H1 (cell line): ENCODE results near the gene OSBPL5. TPM values are rescaled to one million over a fixed set of nuclear protein-coding genes. Genes with fewer than 3 reads are reported as not detected.

Source experiments
- YY1 ChIP-seq: IDR thresholded peaks from 2 replicates; pipeline ENCODE4 v1.6.1; 2011; ENCODE audit warnings: low read depth, mild to moderate bottlenecking, low read length
- ZNF274 ChIP-seq: IDR thresholded peaks from 2 replicates; pipeline ENCODE4 v1.7.0; 2012; ENCODE audit warnings: low read length, borderline replicate concordance; ENCODE audit errors: extremely low read depth
- polyA plus RNA-seq, 7 experiments: library from polyadenylated mRNA; depleted of rRNA in 3 of 7; stranded (reverse) in 5 of 7; unstranded in 2 of 7; fragments of >200 nt in 5 of 7; fragments of 200-250 nt in 2 of 7; gene quantifications; 1 replicate in 5 of 7; 2 replicates in 1 of 7; 4 replicates in 1 of 7; pipeline versions ENCODE4 v1.2.1 to v1.2.3, GENCODE V29; 2011 to 2013; ENCODE audit warnings: missing spikeins in 2 of 7, mixed read lengths in 2 of 7
- total RNA-seq: library from RNA; stranded (reverse); fragmentation: NEBNext Ultra II Directional; extraction: Animal tissue kit (Norgen Biotek cat#: 25700); gene quantifications from 2 replicates; pipeline ENCODE4 v1.2.1, GENCODE V29; 2021
- TF ChIP-seq, protein P1 (sequence below): fragments of 300-600 bp; sonication (generic); IDR thresholded peaks from 2 replicates; pipeline ENCODE4 v1.7.1; 2012; ENCODE audit warnings: low read length, moderate library complexity, mild to moderate bottlenecking, inconsistent platforms; ENCODE audit not compliant: insufficient replicate concordance
- TF ChIP-seq, protein P2 (sequence below), 3 experiments: IDR thresholded peaks; 1 replicate in 2 of 3; 2 replicates in 1 of 3; pipeline versions ENCODE4 v1.5.1 to v1.6.1; 2011; ENCODE audit warnings: low read length in 3 of 3, mild to moderate bottlenecking in 3 of 3, inconsistent platforms in 2 of 3, low read depth in 1 of 3, moderate library complexity in 1 of 3; ENCODE audit not compliant: insufficient read depth in 1 of 3; ENCODE audit errors: control extremely low read depth in 1 of 3

The OSBPL5 gene
- total and polyA plus RNA-seq, 2 of the 8 experiments (the other 6 are each of a cell fraction or from before 2014, with no cell fraction given), result 3.4 to 9.9 TPM

DNA sequence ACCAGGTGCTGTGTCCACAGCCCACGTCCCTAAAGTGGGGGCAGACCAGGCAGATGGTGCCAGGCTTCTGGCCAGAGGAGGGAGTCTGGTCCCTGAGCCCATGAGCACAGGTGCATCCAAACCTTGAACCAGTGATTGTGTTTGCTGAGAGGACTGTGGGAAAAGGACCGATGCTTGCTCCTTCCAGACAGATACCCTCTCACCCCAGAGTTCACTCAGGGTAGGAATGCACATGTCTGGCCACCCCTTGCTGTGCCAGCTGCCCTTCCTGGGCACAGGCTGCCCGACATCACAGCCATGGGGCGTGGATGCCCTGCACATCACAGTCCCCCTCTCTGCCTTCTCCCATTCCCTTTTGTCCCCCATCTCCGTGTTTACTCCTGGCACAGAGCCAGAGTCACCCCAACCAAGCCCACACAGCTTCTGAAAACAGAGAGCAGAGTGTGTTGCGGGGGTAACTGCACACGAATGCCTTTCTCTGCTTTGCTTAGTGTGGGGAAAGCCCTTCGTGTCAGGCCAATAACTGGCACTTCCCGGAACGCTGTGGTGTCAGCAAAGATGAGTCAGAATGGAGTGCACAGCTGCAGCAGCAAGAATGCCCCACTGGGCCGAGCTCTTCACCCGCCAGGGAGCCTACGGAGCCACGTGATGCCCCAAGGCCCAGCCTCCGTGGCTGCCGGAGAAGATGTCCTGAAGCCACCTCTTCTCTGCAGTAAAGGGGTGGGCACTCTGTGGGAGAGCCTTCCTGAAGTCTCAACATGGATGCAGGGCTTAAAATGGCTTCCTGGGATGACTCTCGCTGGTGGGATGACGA, 115.5 kb downstream of the OSBPL5 start (continued):
- TF ChIP-seq, protein P1, sequence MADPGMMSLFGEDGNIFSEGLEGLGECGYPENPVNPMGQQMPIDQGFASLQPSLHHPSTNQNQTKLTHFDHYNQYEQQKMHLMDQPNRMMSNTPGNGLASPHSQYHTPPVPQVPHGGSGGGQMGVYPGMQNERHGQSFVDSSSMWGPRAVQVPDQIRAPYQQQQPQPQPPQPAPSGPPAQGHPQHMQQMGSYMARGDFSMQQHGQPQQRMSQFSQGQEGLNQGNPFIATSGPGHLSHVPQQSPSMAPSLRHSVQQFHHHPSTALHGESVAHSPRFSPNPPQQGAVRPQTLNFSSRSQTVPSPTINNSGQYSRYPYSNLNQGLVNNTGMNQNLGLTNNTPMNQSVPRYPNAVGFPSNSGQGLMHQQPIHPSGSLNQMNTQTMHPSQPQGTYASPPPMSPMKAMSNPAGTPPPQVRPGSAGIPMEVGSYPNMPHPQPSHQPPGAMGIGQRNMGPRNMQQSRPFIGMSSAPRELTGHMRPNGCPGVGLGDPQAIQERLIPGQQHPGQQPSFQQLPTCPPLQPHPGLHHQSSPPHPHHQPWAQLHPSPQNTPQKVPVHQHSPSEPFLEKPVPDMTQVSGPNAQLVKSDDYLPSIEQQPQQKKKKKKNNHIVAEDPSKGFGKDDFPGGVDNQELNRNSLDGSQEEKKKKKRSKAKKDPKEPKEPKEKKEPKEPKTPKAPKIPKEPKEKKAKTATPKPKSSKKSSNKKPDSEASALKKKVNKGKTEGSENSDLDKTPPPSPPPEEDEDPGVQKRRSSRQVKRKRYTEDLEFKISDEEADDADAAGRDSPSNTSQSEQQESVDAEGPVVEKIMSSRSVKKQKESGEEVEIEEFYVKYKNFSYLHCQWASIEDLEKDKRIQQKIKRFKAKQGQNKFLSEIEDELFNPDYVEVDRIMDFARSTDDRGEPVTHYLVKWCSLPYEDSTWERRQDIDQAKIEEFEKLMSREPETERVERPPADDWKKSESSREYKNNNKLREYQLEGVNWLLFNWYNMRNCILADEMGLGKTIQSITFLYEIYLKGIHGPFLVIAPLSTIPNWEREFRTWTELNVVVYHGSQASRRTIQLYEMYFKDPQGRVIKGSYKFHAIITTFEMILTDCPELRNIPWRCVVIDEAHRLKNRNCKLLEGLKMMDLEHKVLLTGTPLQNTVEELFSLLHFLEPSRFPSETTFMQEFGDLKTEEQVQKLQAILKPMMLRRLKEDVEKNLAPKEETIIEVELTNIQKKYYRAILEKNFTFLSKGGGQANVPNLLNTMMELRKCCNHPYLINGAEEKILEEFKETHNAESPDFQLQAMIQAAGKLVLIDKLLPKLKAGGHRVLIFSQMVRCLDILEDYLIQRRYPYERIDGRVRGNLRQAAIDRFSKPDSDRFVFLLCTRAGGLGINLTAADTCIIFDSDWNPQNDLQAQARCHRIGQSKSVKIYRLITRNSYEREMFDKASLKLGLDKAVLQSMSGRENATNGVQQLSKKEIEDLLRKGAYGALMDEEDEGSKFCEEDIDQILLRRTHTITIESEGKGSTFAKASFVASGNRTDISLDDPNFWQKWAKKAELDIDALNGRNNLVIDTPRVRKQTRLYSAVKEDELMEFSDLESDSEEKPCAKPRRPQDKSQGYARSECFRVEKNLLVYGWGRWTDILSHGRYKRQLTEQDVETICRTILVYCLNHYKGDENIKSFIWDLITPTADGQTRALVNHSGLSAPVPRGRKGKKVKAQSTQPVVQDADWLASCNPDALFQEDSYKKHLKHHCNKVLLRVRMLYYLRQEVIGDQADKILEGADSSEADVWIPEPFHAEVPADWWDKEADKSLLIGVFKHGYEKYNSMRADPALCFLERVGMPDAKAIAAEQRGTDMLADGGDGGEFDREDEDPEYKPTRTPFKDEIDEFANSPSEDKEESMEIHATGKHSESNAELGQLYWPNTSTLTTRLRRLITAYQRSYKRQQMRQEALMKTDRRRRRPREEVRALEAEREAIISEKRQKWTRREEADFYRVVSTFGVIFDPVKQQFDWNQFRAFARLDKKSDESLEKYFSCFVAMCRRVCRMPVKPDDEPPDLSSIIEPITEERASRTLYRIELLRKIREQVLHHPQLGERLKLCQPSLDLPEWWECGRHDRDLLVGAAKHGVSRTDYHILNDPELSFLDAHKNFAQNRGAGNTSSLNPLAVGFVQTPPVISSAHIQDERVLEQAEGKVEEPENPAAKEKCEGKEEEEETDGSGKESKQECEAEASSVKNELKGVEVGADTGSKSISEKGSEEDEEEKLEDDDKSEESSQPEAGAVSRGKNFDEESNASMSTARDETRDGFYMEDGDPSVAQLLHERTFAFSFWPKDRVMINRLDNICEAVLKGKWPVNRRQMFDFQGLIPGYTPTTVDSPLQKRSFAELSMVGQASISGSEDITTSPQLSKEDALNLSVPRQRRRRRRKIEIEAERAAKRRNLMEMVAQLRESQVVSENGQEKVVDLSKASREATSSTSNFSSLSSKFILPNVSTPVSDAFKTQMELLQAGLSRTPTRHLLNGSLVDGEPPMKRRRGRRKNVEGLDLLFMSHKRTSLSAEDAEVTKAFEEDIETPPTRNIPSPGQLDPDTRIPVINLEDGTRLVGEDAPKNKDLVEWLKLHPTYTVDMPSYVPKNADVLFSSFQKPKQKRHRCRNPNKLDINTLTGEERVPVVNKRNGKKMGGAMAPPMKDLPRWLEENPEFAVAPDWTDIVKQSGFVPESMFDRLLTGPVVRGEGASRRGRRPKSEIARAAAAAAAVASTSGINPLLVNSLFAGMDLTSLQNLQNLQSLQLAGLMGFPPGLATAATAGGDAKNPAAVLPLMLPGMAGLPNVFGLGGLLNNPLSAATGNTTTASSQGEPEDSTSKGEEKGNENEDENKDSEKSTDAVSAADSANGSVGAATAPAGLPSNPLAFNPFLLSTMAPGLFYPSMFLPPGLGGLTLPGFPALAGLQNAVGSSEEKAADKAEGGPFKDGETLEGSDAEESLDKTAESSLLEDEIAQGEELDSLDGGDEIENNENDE, result no peak
- 0 out of 2 replicates have a peak, but pooled peaks have one; percentile 24 for TF ChIP-seq YY1
- TF ChIP-seq ZNF274, result no peak
- TF ChIP-seq, protein P2, sequence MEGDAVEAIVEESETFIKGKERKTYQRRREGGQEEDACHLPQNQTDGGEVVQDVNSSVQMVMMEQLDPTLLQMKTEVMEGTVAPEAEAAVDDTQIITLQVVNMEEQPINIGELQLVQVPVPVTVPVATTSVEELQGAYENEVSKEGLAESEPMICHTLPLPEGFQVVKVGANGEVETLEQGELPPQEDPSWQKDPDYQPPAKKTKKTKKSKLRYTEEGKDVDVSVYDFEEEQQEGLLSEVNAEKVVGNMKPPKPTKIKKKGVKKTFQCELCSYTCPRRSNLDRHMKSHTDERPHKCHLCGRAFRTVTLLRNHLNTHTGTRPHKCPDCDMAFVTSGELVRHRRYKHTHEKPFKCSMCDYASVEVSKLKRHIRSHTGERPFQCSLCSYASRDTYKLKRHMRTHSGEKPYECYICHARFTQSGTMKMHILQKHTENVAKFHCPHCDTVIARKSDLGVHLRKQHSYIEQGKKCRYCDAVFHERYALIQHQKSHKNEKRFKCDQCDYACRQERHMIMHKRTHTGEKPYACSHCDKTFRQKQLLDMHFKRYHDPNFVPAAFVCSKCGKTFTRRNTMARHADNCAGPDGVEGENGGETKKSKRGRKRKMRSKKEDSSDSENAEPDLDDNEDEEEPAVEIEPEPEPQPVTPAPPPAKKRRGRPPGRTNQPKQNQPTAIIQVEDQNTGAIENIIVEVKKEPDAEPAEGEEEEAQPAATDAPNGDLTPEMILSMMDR (IDR thresholded peaks at IDR 0.05; ENCODE audit: control extremely low read depth in 1 of 3, insufficient read depth in 1 of 3, low read depth in 1 of 3, low read length in 3 of 3), result no peak
